ENCODE data around the gene SPIRE2.
"Not testable (repeated sequence)": the region's sequence is repeated elsewhere in the genome, so short reads cannot be mapped to it uniquely, and the experiment has no call there.

SPIRE2 gene

GRCh38 chr16:89828199-89828869, at the start of gene SPIRE2:
TSS of gene SPIRE2 (plus strand) at chr16:89828475. CDS start at chr16:89828551, 76 bp downstream.
- DNase-seq (ENCODE audit: low read depth in 3 of 3) = peak; percentile 29 to 52 (median 43)

- DNase-seq (ENCODE audit: low read depth in 3 of 3) = no peak
Observed at GRCh38 chr16:89779231-89779908, 48.9 kb upstream of the SPIRE2 start.

- no peak for DNase-seq (ENCODE audit: low read depth in 3 of 3)
Observed at GRCh38 chr16:89779909-89780305, 48.4 kb upstream of the SPIRE2 start.

- no peak for DNase-seq (ENCODE audit: low read depth in 3 of 3)
Observed at GRCh38 chr16:89782489-89782888, 45.8 kb upstream of the SPIRE2 start.

- DNase-seq (ENCODE audit: low read depth in 3 of 3) = not testable (repeated sequence)
Observed at GRCh38 chr16:89783952-89784351, 44.3 kb upstream of the SPIRE2 start.

- DNase-seq (ENCODE audit: low read depth in 3 of 3) = no peak
Observed at GRCh38 chr16:89784406-89784805, 43.9 kb upstream of the SPIRE2 start.

- DNase-seq (ENCODE audit: low read depth in 3 of 3) = no peak
Observed at GRCh38 chr16:89785523-89786155, 42.6 kb upstream of the SPIRE2 start.

GRCh38 chr16:89786474-89787364, 41.6 kb upstream of the SPIRE2 start:
- DNase-seq (ENCODE audit: low read depth in 3 of 3) = no peak

- no peak for DNase-seq (ENCODE audit: low read depth in 3 of 3)
Observed at GRCh38 chr16:89787365-89787805, 40.9 kb upstream of the SPIRE2 start.

- no peak for DNase-seq (ENCODE audit: low read depth in 3 of 3)
Observed at GRCh38 chr16:89791278-89791995, 36.8 kb upstream of the SPIRE2 start.

- peak; percentile 29 to 40 (median 29) for DNase-seq (ENCODE audit: low read depth in 3 of 3)
Observed at GRCh38 chr16:89793092-89793491, 35.2 kb upstream of the SPIRE2 start.

- DNase-seq (ENCODE audit: low read depth in 3 of 3) = no peak
Observed at GRCh38 chr16:89793955-89794354, 34.3 kb upstream of the SPIRE2 start.

GRCh38 chr16:89795676-89796075, 32.6 kb upstream of the SPIRE2 start:
- no peak for DNase-seq (ENCODE audit: low read depth in 3 of 3)

GRCh38 chr16:89796104-89796503, 32.2 kb upstream of the SPIRE2 start:
- DNase-seq (ENCODE audit: low read depth in 3 of 3) = no peak

GRCh38 chr16:89798126-89798525, 30.1 kb upstream of the SPIRE2 start:
- DNase-seq (ENCODE audit: low read depth in 3 of 3) = no peak

GRCh38 chr16:89798832-89799370, 29.4 kb upstream of the SPIRE2 start:
- DNase-seq (ENCODE audit: low read depth in 3 of 3) = no peak

GRCh38 chr16:89801800-89802199, 26.5 kb upstream of the SPIRE2 start:
- no peak for DNase-seq (ENCODE audit: low read depth in 3 of 3)

GRCh38 chr16:89805136-89805905, 23.0 kb upstream of the SPIRE2 start:
- no peak for DNase-seq (ENCODE audit: low read depth in 3 of 3)

- not testable (repeated sequence) for DNase-seq (ENCODE audit: low read depth in 3 of 3)
Observed at GRCh38 chr16:89806589-89807193, 21.6 kb upstream of the SPIRE2 start.

GRCh38 chr16:89808475-89808874, 19.8 kb upstream of the SPIRE2 start:
- DNase-seq (ENCODE audit: low read depth in 3 of 3) = no peak

All from stimulated activated CD4-positive, alpha-beta T cell treated with anti-CD3 and anti-CD28 coated beads, TNF-alpha, amount 100 ng/mL, for 4 hours (primary cell).